ENCODE results near the gene ROPN1. TPM values are rescaled to one million over a fixed set of nuclear protein-coding genes. Genes with fewer than 3 reads are reported as not detected.
"Not testable (repeated sequence)": the region's sequence is repeated elsewhere in the genome, so short reads cannot be mapped to it uniquely, and the experiment has no call there.

ROPN1 gene
- total RNA-seq, 1 donor from 2014 or later = not detected

- Histone ChIP-seq H3K27me3 (ENCODE audit: control insufficient read depth in 3 of 3, insufficient read depth in 3 of 3, low read length in 3 of 3) (peaks cover 0 to 3% (median 0%) of the 10 kb centered on the region in 3 donors), H3K36me3 (ENCODE audit: control insufficient read depth in 3 of 3, insufficient read depth in 3 of 3, low read length in 3 of 3) (no peaks in the 10 kb centered on the region), H3K9ac (ENCODE audit: low read depth in 1 of 3, low read length in 3 of 3) (peak overlapping the region; percentile 55 to 89 (median 82)), H3K27ac (ENCODE audit: low read depth, low read length) (peak overlapping the region; percentile 73), H3K4me3 (ENCODE audit: low read length in 3 of 3) (peak overlapping the region; percentile 73 to 89 (median 80)), H3K9me3 (ENCODE audit: control insufficient read depth in 3 of 3, low read length in 3 of 3) (no peaks in the 10 kb centered on the region), H3K4me1 (ENCODE audit: control insufficient read depth in 3 of 3, insufficient read depth in 3 of 3, low read length in 3 of 3) (peaks cover 11 to 18% (median 12%) of the 10 kb centered on the region in 3 donors)
These were observed 40.5 kb upstream of the ROPN1 start for GRCh38 chr3:124032311-124032880.

- Histone ChIP-seq H3K4me3 (ENCODE audit: low read length in 3 of 3) (no peak overlapping the region), H3K36me3 (ENCODE audit: control insufficient read depth in 3 of 3, insufficient read depth in 3 of 3, low read length in 3 of 3) (no peaks in the 10 kb centered on the region), H3K9ac (ENCODE audit: low read depth in 1 of 3, low read length in 3 of 3) (no peak overlapping the region), H3K27ac (ENCODE audit: low read depth, low read length) (no peak overlapping the region), H3K9me3 (ENCODE audit: control insufficient read depth in 3 of 3, low read length in 3 of 3) (no peaks in the 10 kb centered on the region), H3K27me3 (ENCODE audit: control insufficient read depth in 3 of 3, insufficient read depth in 3 of 3, low read length in 3 of 3) (peaks cover 0 to 3% (median 0%) of the 10 kb centered on the region in 3 donors), H3K4me1 (ENCODE audit: control insufficient read depth in 3 of 3, insufficient read depth in 3 of 3, low read length in 3 of 3) (no peaks in the 10 kb centered on the region)
These were observed 34.6 kb upstream of the ROPN1 start for GRCh38 chr3:124026516-124026915.

GRCh38 chr3:124023531-124023930 lies 31.6 kb upstream of the ROPN1 start:
- not testable (repeated sequence) for H3K27me3 ChIP-seq (ENCODE audit: control insufficient read depth in 3 of 3, insufficient read depth in 3 of 3, low read length in 3 of 3); H3K9ac ChIP-seq (ENCODE audit: low read depth in 1 of 3, low read length in 3 of 3); H3K27ac ChIP-seq (ENCODE audit: low read depth, low read length); H3K4me1 ChIP-seq (ENCODE audit: control insufficient read depth in 3 of 3, insufficient read depth in 3 of 3, low read length in 3 of 3); H3K36me3 ChIP-seq (ENCODE audit: control insufficient read depth in 3 of 3, insufficient read depth in 3 of 3, low read length in 3 of 3); H3K9me3 ChIP-seq (ENCODE audit: control insufficient read depth in 3 of 3, low read length in 3 of 3); H3K4me3 ChIP-seq (ENCODE audit: low read length in 3 of 3)

- H3K4me3 ChIP-seq (ENCODE audit: low read length in 3 of 3) = no peak overlapping the region
- H3K36me3 ChIP-seq (ENCODE audit: control insufficient read depth in 3 of 3, insufficient read depth in 3 of 3, low read length in 3 of 3) = no peaks in the 10 kb centered on the region
- no peaks in the 10 kb centered on the region for H3K9me3 ChIP-seq (ENCODE audit: control insufficient read depth in 3 of 3, low read length in 3 of 3)
- H3K27me3 ChIP-seq (ENCODE audit: control insufficient read depth in 3 of 3, insufficient read depth in 3 of 3, low read length in 3 of 3) = no peaks in the 10 kb centered on the region
- no peak overlapping the region for H3K27ac ChIP-seq (ENCODE audit: low read depth, low read length)
- H3K9ac ChIP-seq (ENCODE audit: low read depth in 1 of 3, low read length in 3 of 3) = no peak overlapping the region
- no peaks in the 10 kb centered on the region for H3K4me1 ChIP-seq (ENCODE audit: control insufficient read depth in 3 of 3, insufficient read depth in 3 of 3, low read length in 3 of 3)
These were observed 27.4 kb upstream of the ROPN1 start for GRCh38 chr3:124019291-124019690.

- not testable (repeated sequence) for H3K36me3 ChIP-seq (ENCODE audit: control insufficient read depth in 3 of 3, insufficient read depth in 3 of 3, low read length in 3 of 3); H3K9ac ChIP-seq (ENCODE audit: low read depth in 1 of 3, low read length in 3 of 3); H3K4me1 ChIP-seq (ENCODE audit: control insufficient read depth in 3 of 3, insufficient read depth in 3 of 3, low read length in 3 of 3); H3K27me3 ChIP-seq (ENCODE audit: control insufficient read depth in 3 of 3, insufficient read depth in 3 of 3, low read length in 3 of 3); H3K9me3 ChIP-seq (ENCODE audit: control insufficient read depth in 3 of 3, low read length in 3 of 3); H3K4me3 ChIP-seq (ENCODE audit: low read length in 3 of 3); H3K27ac ChIP-seq (ENCODE audit: low read depth, low read length)
These were observed 25.6 kb upstream of the ROPN1 start for GRCh38 chr3:124017502-124017901.

GRCh38 chr3:124016483-124016882 lies 24.6 kb upstream of the ROPN1 start:
- not testable (repeated sequence) for H3K9me3 ChIP-seq (ENCODE audit: control insufficient read depth in 3 of 3, low read length in 3 of 3); H3K27me3 ChIP-seq (ENCODE audit: control insufficient read depth in 3 of 3, insufficient read depth in 3 of 3, low read length in 3 of 3); H3K4me3 ChIP-seq (ENCODE audit: low read length in 3 of 3); H3K27ac ChIP-seq (ENCODE audit: low read depth, low read length); H3K4me1 ChIP-seq (ENCODE audit: control insufficient read depth in 3 of 3, insufficient read depth in 3 of 3, low read length in 3 of 3); H3K36me3 ChIP-seq (ENCODE audit: control insufficient read depth in 3 of 3, insufficient read depth in 3 of 3, low read length in 3 of 3); H3K9ac ChIP-seq (ENCODE audit: low read depth in 1 of 3, low read length in 3 of 3)

GRCh38 chr3:124014366-124014942 lies 22.5 kb upstream of the ROPN1 start:
- no peaks in the 10 kb centered on the region for H3K36me3 ChIP-seq (ENCODE audit: control insufficient read depth in 3 of 3, insufficient read depth in 3 of 3, low read length in 3 of 3)
- H3K9me3 ChIP-seq (ENCODE audit: control insufficient read depth in 3 of 3, low read length in 3 of 3) = no peaks in the 10 kb centered on the region
- H3K9ac ChIP-seq (ENCODE audit: low read depth in 1 of 3, low read length in 3 of 3) = no peak overlapping the region
- no peaks in the 10 kb centered on the region for H3K27me3 ChIP-seq (ENCODE audit: control insufficient read depth in 3 of 3, insufficient read depth in 3 of 3, low read length in 3 of 3)
- no peak overlapping the region for H3K27ac ChIP-seq (ENCODE audit: low read depth, low read length)
- no peaks in the 10 kb centered on the region for H3K4me1 ChIP-seq (ENCODE audit: control insufficient read depth in 3 of 3, insufficient read depth in 3 of 3, low read length in 3 of 3)
- H3K4me3 ChIP-seq (ENCODE audit: low read length in 3 of 3) = no peak overlapping the region

GRCh38 chr3:124008321-124008720 lies 16.4 kb upstream of the ROPN1 start:
- H3K27ac ChIP-seq (ENCODE audit: low read depth, low read length); H3K36me3 ChIP-seq (ENCODE audit: control insufficient read depth in 3 of 3, insufficient read depth in 3 of 3, low read length in 3 of 3): not testable (repeated sequence)

GRCh38 chr3:124007186-124007585 lies 15.3 kb upstream of the ROPN1 start:
- no peak overlapping the region for H3K4me3 ChIP-seq (ENCODE audit: low read length in 3 of 3)
- H3K9ac ChIP-seq (ENCODE audit: low read depth in 1 of 3, low read length in 3 of 3) = no peak overlapping the region
- no peaks in the 10 kb centered on the region for H3K4me1 ChIP-seq (ENCODE audit: control insufficient read depth in 3 of 3, insufficient read depth in 3 of 3, low read length in 3 of 3)
- H3K27me3 ChIP-seq (ENCODE audit: control insufficient read depth in 3 of 3, insufficient read depth in 3 of 3, low read length in 3 of 3) = peaks cover 0 to 3% (median 3%) of the 10 kb centered on the region in 3 donors
- H3K36me3 ChIP-seq (ENCODE audit: control insufficient read depth in 3 of 3, insufficient read depth in 3 of 3, low read length in 3 of 3) = no peaks in the 10 kb centered on the region
- no peaks in the 10 kb centered on the region for H3K9me3 ChIP-seq (ENCODE audit: control insufficient read depth in 3 of 3, low read length in 3 of 3)
- H3K27ac ChIP-seq (ENCODE audit: low read depth, low read length) = no peak overlapping the region

More at GRCh38 chr3:124008321-124008720, 16.4 kb upstream of the ROPN1 start:
- not testable (repeated sequence) for H3K27me3 ChIP-seq (ENCODE audit: control insufficient read depth in 3 of 3, insufficient read depth in 3 of 3, low read length in 3 of 3); H3K9ac ChIP-seq (ENCODE audit: low read depth in 1 of 3, low read length in 3 of 3); H3K4me1 ChIP-seq (ENCODE audit: control insufficient read depth in 3 of 3, insufficient read depth in 3 of 3, low read length in 3 of 3); H3K4me3 ChIP-seq (ENCODE audit: low read length in 3 of 3); H3K9me3 ChIP-seq (ENCODE audit: control insufficient read depth in 3 of 3, low read length in 3 of 3)

GRCh38 chr3:124002405-124003079 lies 10.6 kb upstream of the ROPN1 start:
- not testable (repeated sequence) for H3K36me3 ChIP-seq (ENCODE audit: control insufficient read depth in 3 of 3, insufficient read depth in 3 of 3, low read length in 3 of 3); H3K9me3 ChIP-seq (ENCODE audit: control insufficient read depth in 3 of 3, low read length in 3 of 3); H3K27ac ChIP-seq (ENCODE audit: low read depth, low read length); H3K4me1 ChIP-seq (ENCODE audit: control insufficient read depth in 3 of 3, insufficient read depth in 3 of 3, low read length in 3 of 3); H3K4me3 ChIP-seq (ENCODE audit: low read length in 3 of 3); H3K9ac ChIP-seq (ENCODE audit: low read depth in 1 of 3, low read length in 3 of 3)
- peaks cover 0 to 14% (median 3%) of the 10 kb centered on the region in 3 donors for H3K27me3 ChIP-seq (ENCODE audit: control insufficient read depth in 3 of 3, insufficient read depth in 3 of 3, low read length in 3 of 3)

Data from skeletal muscle tissue (tissue), 4 donors.